ENCODE results near the gene TXN. TPM values are rescaled to one million over a fixed set of nuclear protein-coding genes. Genes with fewer than 3 reads are reported as not detected.

TXN gene
- total RNA-seq, 1 donor from 2014 or later, result 156 TPM

DNA sequence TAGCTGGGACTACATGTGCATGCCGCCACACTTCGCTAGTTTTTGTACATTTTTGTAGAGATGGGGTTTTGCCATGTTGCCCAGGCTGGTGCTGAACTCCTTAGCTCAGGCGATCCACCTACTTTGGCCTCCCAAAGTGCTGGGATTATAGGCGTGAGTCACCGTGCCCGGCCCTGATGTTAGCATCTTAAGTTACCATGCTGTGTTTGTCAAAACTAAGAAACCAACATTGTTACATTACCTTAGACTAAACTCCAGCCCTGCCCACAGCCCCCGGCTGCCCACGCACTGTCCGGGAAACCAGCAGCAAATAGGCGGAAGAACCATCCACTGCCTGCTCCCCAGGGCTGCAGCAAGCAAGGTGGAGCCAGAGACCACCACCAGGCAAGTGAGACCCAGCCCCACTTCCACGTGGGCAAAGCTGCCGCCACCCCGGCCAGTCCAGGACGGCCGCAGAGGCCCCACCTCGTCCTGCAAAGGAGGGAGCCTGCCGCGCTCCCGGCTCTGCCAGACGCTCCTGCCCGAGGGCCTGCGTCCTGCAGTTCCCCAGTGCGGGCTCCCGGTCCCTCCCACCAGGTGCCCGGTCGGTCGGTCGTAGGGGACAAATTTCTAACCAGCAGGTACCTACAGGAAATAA lies 35.7 kb upstream of the TXN start:
- H3K4me1 Mint-ChIP-seq (ENCODE audit: unreplicated experiment), result no peaks in the 10 kb centered on the region
- no peaks in the 10 kb centered on the region for H3K36me3 Mint-ChIP-seq (ENCODE audit: low read depth, unreplicated experiment)

DNA sequence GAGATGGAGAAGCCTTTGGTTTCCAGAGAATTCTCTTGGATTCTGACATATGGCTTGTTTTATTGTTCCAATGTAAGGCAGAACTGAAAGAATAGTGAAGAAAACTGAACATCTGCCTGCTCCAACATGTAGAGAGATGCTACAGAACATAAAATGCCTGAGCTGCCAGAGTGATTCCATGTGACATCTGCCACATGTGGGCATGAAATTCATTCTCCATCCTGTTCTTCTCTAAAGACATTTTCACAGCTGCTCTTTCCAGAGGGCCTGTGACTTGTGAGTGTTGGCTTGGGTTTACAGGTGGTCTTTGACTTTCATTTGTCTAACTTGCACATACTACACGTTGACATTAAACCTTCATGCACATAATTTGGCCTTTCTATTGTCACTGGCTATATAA lies 33.7 kb upstream of the TXN start:
- H3K4me3 Mint-ChIP-seq (ENCODE audit: unreplicated experiment), result no peak overlapping the region
- H3K27me3 Mint-ChIP-seq (ENCODE audit: unreplicated experiment), result peaks cover 2% of the 10 kb centered on the region
- TF ChIP-seq, protein P1, sequence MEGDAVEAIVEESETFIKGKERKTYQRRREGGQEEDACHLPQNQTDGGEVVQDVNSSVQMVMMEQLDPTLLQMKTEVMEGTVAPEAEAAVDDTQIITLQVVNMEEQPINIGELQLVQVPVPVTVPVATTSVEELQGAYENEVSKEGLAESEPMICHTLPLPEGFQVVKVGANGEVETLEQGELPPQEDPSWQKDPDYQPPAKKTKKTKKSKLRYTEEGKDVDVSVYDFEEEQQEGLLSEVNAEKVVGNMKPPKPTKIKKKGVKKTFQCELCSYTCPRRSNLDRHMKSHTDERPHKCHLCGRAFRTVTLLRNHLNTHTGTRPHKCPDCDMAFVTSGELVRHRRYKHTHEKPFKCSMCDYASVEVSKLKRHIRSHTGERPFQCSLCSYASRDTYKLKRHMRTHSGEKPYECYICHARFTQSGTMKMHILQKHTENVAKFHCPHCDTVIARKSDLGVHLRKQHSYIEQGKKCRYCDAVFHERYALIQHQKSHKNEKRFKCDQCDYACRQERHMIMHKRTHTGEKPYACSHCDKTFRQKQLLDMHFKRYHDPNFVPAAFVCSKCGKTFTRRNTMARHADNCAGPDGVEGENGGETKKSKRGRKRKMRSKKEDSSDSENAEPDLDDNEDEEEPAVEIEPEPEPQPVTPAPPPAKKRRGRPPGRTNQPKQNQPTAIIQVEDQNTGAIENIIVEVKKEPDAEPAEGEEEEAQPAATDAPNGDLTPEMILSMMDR (IDR thresholded peaks at IDR 0.05; ENCODE audit: unreplicated experiment), result no peak

More for the DNA sequence above, 35.7 kb upstream of the TXN start:
- Mint-ChIP-seq H3K4me3 (ENCODE audit: unreplicated experiment) (no peak overlapping the region), H3K27me3 (ENCODE audit: unreplicated experiment) (no peaks in the 10 kb centered on the region), H3K27ac (ENCODE audit: unreplicated experiment) (no peak overlapping the region), H3K9me3 (ENCODE audit: unreplicated experiment) (no peaks in the 10 kb centered on the region)
- TF ChIP-seq, protein P1 (IDR thresholded peaks at IDR 0.05; ENCODE audit: unreplicated experiment), result no peak
- DNase-seq (ENCODE audit: low spot score), result no peak

DNA sequence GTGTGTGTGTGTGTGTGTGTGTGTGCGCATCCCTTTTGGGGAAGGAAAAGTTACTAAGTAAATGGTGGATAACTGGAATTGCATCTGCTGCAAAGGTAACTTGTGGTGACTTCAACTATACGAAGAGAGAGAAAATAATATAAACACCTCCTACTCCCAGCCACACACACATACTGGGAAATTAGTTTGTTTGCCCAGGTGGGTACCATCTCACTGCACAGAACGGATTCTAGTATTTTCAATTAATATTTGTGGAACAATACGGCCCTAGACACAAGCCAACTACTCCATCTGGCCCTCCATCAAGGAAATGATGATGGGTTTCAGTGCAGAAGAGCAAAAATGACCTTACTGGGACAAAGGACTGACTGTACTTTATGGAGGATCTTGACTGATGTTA lies 32.2 kb upstream of the TXN start:
- Mint-ChIP-seq H3K4me1 (ENCODE audit: unreplicated experiment) (no peaks in the 10 kb centered on the region), H3K27ac (ENCODE audit: unreplicated experiment) (no peak overlapping the region), H3K27me3 (ENCODE audit: unreplicated experiment) (peaks cover 2% of the 10 kb centered on the region), H3K36me3 (ENCODE audit: low read depth, unreplicated experiment) (no peaks in the 10 kb centered on the region), H3K9me3 (ENCODE audit: unreplicated experiment) (no peaks in the 10 kb centered on the region), H3K4me3 (ENCODE audit: unreplicated experiment) (no peak overlapping the region)
- DNase-seq (ENCODE audit: low spot score), result no peak
- TF ChIP-seq, protein P1 (IDR thresholded peaks at IDR 0.05; ENCODE audit: unreplicated experiment), result no peak

More for the DNA sequence above, 33.7 kb upstream of the TXN start:
- no peak overlapping the region for H3K27ac Mint-ChIP-seq (ENCODE audit: unreplicated experiment)
- no peak for DNase-seq (ENCODE audit: low spot score)
- H3K4me1 Mint-ChIP-seq (ENCODE audit: unreplicated experiment), result no peaks in the 10 kb centered on the region
- H3K36me3 Mint-ChIP-seq (ENCODE audit: low read depth, unreplicated experiment), result no peaks in the 10 kb centered on the region
- no peaks in the 10 kb centered on the region for H3K9me3 Mint-ChIP-seq (ENCODE audit: unreplicated experiment)

DNA sequence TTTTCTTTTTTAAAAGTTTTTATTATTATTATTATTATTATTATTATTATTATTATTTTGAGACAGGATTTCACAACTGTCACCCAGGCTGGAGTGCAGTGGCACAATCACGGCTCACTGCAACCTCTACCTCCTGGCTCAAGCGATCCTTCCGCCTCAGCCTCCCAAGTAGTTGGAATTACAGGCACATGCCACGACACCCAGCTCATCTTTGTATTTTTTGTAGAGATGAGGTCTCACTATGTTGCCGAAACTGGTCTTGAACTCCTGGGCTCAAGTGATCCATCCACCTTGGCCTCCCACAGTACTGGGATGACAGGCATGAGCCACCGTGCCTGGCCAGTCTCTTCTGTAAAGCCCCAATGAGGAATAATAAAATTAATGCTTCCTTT lies 31.0 kb upstream of the TXN start:
- Mint-ChIP-seq H3K27ac (ENCODE audit: unreplicated experiment) (no peak overlapping the region), H3K4me3 (ENCODE audit: unreplicated experiment) (no peak overlapping the region), H3K36me3 (ENCODE audit: low read depth, unreplicated experiment) (no peaks in the 10 kb centered on the region), H3K4me1 (ENCODE audit: unreplicated experiment) (no peaks in the 10 kb centered on the region), H3K9me3 (ENCODE audit: unreplicated experiment) (no peaks in the 10 kb centered on the region), H3K27me3 (ENCODE audit: unreplicated experiment) (peaks cover 2% of the 10 kb centered on the region)
- TF ChIP-seq, protein P1 (IDR thresholded peaks at IDR 0.05; ENCODE audit: unreplicated experiment), result no peak
- DNase-seq (ENCODE audit: low spot score), result no peak

- H3K4me1 Mint-ChIP-seq (ENCODE audit: unreplicated experiment), result no peaks in the 10 kb centered on the region
- DNase-seq (ENCODE audit: low spot score), result no peak
- H3K4me3 Mint-ChIP-seq (ENCODE audit: unreplicated experiment), result no peak overlapping the region
- TF ChIP-seq, protein P1 (IDR thresholded peaks at IDR 0.05; ENCODE audit: unreplicated experiment), result no peak
- peaks cover 2% of the 10 kb centered on the region for H3K27me3 Mint-ChIP-seq (ENCODE audit: unreplicated experiment)
- H3K36me3 Mint-ChIP-seq (ENCODE audit: low read depth, unreplicated experiment), result no peaks in the 10 kb centered on the region
- no peaks in the 10 kb centered on the region for H3K9me3 Mint-ChIP-seq (ENCODE audit: unreplicated experiment)
- no peak overlapping the region for H3K27ac Mint-ChIP-seq (ENCODE audit: unreplicated experiment)
These were observed 28.0 kb upstream of the TXN start for GRCh38 chr9:110284211-110284844.
